D341Med (cell line): ENCODE data around the gene AADACL4.

Experiments used
- DNase-seq: peaks from one replicate; pipeline ENCODE4 v3.0.0; 2012; ENCODE audit warnings: low spot score

Gene AADACL4

DNA sequence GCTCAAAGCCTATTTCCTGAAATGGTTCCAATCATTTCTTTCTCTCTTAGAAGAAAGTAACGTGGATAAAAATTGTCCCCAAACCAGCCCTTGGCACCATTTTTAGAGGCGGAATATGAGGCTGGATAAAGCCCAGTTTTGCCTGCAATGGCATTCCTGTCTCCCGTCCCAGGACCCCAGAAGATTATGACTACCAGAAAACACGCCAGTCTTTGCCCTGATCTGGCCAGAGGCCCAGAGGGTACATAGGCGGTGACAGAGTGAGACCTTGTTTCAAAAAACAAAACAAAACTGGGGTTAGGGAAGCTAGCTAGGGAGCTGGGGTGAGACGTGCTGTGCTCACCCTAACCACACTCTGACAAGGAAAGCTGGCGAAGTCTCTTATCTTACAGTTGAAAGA lies at the start of gene AADACL4:
Gene AADACL4 (plus strand): TSS at position 301 of the 400 bp plus-strand sequence. CDS start 462 bp downstream, outside the sequence.
- no peak for DNase-seq

DNA sequence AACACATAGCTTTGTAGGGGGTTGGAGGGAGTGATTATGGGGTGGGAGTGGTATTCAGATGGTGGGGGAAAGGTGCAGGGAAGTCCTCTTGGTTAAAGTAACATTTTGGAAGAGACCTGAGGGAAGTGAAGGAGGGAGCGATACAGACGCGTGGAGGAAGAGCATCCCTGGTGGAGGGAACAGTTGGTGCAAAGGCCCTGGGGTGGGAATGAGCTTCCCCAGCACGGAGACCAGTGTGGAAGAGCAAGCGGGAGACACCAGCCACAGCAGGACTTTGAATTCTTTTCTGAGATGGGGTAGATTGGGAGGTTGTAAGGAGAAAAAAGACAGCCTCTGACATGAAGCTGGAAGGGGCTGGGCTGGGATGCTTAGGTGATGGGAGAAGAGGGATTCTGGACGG lies 49.4 kb upstream of the AADACL4 start:
- no peak for DNase-seq

DNA sequence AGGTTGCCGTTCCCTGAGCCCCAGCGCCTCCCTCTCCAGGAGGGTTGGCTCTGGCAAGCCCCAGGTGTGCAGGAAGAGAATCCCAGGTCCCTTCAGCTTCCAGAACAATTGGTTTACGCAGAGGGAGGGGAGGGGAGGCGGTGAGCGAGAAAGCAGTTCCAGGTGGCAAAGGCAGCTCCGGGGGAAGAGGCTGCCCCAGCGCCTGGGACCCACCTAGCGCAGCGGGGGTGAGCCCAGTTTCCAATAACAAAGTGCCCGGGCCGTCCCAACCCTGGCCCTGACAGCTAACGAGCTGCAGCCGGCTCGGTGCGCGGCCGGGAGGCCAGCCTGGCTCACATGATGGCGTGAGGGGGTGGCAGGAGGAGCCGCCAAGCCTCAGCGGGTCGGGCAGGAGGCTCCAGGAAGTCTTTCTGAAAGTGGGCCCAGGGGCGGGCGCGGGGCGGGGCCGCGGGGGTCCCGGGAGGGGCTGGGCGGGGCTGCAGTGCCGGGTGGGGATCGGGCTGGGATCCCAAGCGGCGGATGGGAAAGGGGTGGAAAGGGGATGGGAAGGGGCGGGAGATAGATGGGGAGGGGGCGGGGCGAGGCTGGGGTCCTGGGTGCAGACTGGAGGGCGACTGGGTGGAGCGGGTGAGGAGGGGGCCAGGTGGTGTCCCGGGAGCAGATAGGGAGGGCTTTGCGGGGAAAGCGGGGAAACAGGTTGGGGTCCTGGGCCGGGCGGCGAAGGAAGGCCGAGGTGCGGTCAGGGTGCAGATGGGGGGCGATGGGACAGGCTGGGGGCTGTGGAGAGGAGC lies 48.7 kb upstream of the AADACL4 start:
- peak; percentile 53 for DNase-seq

DNA sequence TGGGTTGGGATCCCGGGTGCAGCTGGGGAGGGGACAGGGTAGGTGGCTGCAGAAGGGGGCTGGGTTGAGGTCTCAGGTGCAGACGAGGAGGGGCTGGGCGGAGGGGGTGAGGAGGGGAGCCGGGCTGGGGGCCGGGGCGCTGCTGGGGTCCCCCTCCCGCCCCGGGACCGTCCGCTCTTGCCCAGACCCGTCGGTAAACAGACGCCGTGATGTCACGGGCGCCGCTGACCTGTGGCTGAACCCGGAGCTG lies 48.2 kb upstream of the AADACL4 start:
- DNase-seq: no peak

DNA sequence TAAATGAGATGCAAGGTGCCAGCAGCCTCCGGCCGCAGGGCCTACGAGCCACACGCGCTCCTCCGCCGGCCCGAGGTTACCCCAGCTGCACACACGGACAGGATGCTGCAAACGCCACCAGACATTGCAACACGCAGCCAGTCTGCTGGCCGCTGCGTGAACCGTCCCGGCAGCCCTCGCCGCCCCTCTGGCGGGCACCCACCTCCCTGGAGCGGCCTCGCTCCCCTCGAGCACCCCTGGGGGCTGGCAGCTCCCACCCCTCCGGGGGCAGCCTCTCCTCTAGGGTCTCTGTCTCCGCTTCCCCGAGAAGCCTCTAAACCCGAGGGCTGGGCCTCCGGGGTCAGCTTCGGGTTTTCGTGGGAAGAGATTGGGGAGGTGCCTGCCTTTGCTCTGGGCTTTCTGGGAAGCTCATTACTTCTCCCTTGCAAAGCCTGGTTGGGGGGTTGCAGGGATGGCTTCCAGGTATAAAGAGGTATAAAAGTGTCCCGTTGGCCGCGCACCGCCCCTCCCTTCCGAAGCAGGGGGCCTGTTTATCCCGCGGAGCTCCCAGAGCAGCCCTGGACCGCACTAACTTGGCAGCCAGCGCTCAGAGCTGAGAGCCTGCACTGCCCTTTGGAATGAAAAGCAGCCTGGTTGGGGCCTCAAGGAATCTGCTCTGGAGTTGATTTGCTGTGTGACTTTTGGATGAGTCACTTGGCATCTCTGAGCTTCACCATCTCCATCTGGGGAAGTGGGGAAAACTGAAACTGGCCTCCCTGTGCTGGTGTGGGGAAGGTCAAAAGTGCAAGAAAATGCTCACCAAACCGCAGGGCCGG lies 47.7 kb upstream of the AADACL4 start:
- DNase-seq: no peak

DNA sequence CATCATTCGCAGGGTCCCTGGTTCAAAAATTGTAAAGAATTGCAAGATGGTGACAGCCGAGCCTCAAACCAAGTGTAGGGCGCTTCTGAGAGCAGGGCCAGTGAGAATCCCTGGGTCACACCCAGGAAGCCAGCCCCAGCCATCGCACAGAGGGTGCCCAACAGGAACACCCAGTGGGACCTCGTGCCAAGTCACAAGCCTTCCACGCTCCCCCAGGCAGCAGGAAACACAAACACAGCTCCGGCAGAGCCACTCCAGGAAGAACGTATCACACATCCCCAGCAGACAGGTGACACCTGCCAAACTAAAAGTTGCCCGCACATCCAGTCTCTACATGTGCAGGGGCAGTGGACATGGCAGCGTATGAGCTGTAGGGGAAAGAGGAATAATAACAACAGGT lies 46.1 kb upstream of the AADACL4 start:
- no peak for DNase-seq

DNA sequence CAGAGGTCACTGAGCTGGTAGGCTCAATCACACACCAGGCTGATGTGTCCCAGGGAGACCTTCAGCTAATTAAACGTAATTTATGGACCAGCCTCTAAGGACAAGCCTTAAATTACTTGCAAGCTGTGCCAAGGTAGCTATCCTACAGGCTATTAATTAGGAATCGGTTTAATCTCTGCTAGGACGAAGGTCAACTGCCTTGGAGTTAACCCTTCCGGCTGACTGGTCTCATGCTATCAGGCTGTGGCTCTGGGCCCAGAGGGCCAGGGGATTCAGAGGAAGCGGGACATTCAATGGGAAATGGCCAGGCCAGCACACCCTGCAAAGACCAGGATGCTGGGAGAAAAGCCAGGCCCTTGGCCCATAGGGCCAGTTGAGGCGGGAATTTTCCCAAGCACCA lies 44.9 kb upstream of the AADACL4 start:
- DNase-seq: no peak

DNA sequence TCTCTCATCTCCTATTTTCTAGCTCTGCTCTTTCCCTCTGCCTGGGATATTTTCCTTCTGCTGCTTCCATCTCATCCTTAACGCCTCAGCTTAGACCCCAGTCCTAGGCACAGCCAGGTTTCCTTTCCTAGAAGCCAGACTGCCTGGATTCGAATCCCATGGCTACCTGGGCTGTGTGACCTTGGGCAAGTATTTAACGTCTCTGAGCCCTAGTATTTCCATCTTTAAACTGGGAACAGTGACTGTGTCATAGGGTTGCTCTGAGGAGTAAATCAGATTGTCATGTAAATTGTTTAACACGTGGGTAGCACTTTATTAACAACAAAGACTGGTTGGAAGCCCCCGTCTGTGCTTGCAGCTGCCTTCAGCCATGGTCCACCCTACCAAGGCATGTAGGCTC lies 44.2 kb upstream of the AADACL4 start:
- DNase-seq: no peak

DNA sequence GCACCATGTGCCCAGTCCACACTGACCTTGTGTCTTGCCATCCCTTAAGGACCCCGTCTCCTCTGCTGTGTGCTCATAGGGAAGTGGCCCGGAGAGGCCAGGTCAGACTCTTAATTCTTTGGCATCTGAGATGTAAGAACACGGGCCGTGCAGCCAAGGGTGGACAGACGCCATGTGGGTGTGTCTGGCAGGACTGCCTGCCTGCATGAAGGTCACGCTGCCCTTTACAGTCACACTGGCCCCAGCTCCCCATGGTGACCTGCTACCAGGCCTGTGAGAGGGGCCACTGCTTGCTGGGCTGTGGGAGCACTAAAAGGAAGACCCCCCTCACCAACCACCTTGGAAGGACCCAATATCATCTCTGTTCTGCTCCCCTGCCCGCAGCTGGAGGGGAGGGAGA lies 43.5 kb upstream of the AADACL4 start:
- no peak for DNase-seq

DNA sequence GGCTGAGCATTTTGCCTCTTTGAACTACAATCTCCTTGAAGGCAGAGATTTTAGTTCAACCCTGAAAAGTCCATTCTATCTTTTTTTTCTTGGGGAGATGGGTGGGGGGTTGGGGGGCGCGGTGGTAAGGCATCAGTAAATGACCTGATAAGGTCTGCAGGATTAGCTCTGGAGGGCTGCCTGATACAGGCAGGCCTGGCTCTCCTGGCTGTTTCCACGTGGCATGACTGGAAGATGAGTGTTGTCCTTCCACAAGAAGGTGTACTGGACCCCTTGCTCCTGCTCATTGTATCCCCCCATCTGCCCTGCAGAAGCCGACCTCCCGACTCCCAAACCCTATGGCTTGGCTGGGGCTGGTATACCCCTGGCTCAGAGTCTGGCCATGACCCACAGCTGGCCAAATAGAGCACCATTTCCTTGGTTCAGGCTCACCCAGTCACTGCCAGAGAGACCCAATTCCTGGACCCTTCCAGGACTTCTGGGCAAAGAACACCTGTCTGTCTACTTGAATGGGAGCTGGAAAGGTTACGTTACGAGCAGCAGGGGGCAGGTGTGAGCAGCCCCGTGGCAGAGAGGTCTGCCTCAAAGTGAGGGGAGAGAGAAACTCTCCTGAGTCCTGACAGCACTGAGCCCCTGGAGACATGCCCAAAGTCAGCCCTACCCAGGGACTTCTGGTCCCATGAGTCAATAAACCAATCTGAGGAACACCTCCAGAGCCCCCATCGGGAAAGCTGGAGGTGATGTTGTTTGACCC lies 42.8 kb upstream of the AADACL4 start:
- DNase-seq: peak; percentile 53

DNA sequence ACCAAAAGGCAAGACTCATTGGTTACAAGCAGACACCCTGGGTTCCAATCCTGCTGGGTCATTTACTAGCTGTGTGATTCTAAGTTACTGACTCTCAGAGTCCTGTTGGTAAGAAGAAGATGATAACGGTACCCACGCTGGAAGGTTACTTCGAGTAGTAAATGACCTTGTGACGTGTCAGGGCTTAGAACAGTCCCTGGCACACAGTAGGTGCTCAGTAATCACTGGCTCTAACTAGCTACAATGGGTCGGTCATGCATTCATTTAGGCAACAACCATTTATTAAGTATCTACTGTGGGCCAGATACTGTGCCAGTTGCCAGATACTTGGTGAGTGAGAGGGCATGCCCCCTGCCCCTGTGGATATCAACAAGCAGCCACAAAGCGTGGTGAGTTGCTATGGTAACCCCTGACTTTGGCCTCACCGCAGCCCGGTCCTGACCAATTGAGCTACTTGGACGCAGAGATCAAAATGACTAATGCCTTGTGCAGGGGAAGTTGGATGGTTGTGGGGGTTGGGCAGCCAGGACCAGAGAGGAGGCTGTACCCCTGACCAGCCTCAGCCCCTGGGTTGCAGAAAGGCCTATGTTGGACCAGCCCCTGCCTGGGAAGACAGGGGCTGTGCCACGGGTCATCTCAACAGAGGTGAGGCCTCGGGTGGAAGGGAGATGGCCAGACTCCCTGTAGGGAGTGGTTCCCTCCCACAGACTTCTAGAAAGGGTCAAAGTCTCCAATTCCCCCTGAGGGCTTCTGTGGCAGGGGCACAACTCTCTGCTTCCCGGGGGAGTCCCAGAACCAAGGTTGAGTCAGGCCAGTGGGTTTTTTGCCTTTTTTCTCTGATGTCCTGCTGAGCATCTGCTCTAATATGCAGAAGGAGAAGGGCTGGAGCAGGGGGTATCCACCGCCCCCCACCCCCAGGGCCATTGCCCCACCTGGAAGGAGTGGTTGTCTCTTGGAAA lies 41.9 kb upstream of the AADACL4 start:
- DNase-seq: no peak

DNA sequence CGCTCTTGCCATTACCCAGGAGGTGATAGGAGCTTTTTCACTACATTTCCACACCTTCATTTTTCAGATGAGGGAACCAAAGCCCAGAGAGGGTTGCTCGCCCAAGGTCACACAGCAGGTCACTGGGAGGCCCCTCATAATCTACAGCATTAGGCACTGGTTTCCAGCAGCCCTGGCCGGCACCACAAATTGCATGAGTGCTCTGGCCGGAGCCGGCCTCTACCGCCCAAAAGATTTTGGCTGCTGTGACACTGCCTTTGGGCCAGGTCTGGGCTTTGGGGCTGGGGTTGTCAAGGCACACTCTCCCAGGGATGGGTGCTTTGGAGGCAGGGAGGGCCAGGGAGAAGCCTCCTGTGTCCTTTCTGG lies 41.2 kb upstream of the AADACL4 start:
- DNase-seq: no peak

DNA sequence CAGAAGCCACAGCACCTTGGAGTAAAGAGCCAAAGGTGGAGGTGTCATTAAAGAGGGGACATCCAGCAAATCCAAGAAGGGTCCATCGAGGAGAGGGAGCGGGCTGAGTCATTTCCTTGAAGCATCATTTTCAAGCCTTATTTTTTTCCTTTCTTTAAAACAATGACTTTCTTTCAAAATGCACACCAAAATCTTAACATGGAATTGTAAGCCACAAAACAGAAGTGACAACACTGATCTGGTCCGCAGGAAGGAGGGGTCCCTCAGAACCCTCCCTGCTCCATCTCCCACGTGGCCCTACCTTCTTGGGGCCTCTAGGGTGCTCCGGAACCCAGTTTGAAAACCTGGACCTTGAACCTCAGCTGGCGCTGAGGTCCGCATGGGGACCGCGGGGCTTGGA lies 40.7 kb upstream of the AADACL4 start:
- DNase-seq: no peak

DNA sequence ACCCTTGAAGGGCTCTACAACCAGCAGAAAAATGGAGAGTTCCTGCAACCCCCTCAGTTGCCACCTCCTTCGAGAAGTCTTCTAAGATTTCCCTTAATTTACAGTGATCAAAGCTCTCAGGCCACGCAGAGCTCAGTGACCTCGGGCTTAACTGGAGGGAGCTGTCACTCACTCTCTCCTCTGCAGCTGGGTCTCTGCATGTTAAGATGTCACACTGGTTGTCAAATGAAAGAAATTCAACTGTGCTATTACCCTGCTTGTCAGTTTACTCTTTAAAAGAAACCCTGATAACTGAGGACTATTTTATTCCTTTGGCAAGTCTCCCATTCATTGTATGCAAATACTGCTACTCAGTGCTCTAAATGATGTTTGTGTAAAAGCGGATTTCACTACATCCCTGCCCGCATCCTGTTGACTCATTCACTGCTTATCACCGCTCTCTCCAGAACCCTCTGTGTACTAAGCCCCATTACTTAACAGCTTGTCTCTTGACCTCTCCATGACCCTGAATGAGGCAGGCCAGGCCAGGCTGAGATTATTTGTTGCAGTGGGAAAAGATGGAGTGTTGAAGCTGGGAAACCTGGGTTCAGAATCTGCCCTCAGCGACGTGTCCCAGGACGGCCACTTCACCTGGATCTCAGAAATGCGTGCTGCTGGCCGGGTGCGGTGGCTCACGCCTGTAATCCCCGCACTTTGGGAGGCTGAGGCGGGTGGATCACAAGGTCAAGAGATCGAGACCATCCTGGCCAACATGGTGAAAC lies 39.6 kb upstream of the AADACL4 start:
- no peak for DNase-seq

DNA sequence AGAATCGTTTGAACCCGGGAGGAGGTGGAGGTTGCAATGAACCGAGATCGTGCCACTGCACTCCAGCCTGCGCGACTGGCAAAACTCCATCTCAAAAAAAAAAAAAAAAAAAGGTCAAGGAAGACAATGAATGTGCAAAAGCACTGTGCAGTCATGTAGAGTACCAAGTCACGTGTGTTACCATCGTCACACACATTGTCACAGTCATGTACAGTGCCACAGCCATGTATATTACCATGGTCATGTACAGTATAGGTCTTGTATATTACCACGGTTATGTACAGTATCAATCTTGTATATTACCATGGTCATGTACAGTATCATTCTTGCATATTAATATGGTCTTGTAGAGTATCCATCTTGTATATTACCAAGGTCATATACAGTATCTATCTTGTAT lies 38.9 kb upstream of the AADACL4 start:
- DNase-seq: no peak

DNA sequence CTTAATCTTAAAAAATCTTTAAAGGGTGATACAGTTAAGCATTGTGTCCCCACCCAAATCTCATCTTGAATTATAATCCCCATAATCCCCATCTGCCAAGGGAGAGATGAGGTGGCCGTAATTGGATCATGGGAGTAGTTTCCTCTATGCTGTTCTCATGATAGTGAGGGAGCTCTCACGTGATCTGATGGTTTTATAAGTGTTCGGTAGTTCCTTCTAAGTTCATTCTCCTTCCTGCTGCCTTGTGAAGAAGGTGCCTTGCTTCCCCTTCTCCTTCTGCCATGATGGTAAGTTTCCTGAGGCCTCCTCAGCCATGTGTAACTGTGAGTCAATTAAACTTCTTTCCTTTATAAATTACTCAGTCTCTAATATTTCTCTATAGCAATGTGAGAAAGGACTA lies 36.6 kb upstream of the AADACL4 start:
- no peak for DNase-seq

DNA sequence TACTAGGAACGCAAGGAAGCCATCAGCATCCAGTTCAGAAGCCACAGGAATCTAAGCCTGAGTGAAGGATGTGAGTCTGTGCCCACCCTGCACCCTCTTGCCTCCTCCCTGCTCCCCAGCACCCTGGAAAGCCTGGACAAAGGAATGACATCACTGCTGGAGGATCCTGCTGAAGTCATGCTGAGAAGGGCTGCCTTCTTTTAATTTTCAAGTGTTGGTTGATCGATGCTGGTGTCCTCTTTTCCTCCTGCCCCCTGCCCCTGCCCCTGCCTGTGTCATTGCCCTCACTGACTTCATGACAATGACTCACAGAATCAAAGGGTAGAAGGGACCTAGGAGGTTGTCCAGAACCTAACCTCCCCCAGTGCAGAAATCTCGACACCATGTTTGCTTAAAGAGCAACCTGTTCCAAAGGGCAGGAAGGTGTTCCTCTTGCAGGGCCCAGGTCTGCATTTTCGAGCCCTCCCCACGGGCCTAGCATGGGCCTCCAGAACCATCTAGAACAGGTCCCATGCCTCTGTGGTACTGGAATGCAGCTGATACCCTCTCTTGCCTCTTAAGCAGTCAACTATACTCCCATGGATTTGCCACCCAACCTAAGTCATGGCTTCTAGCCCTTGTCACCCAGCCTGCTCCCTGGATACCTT lies 35.5 kb upstream of the AADACL4 start:
- no peak for DNase-seq

DNA sequence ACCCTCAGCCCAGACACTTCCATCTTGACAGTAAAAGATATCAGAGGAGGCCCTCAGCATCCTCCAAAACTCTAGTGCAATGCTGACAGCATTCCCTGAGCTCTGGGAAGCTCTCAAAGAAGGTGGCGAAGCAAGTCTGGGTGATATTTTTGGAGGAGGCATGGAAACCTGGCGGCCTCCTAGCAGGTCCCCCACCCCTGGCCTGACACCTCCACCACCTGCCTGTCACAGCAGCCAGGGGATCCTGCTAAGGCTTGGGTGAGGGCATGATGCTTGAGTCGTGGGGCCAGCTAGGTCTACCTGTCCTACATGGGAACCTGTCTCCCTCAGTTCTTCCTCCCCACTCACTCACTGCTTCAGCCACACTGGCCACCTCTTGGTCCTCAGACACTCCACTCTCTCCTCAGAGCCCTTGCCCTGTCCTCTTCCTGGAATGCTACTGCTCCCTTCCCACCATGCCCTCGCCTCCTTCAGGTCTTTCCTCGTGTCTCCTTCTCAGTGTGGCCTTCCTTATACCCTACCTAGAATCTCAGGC lies 34.3 kb upstream of the AADACL4 start:
- DNase-seq: no peak

DNA sequence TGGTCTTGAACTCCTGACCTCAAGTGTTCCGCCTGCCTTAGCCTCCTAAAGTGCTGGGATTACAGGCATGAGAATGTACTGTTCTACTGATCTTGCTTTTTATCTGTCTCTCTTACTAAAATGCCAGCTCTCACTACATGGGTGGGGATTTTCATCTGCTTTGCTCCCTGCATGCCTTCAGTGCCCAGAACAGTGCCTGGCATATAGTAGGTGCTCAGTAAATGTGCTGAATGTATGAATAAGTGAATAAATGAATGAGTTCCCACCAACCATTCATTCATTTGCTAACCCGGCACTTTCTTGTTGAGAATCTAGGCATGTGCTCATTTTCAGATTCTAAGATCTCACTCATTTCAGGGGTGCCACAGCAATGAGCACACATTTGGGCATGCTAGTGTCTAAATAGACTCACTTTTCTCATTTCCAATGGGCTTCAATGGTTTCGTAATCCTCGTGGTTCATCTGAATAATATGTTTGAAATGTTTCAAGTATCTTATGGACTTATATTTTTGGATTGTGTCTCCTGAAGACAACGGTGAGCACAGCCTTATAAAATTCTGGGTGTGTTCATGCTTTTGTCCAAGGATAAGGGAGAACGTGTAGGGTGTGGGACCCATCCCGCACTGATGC lies 33.5 kb upstream of the AADACL4 start:
- no peak for DNase-seq

DNA sequence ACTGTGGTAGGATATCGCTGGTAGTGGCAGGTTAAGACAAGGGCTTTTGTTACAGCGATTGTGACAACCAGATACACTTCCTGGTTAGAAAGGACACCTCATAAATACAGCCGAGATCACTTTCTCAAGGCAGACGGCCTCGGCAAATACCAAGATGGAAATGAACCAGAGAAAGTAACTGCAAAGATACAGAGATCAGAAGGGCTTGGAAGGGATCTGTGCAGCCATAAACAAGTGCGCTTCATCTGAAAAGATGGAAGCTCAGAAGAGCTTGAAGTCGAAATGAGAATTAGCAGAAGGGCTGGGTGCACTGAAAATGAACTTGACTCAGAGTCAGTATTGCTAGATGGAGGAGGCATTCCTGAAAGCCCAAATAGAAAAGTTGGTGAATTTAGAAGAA lies 32.9 kb upstream of the AADACL4 start:
- no peak for DNase-seq
